NCI-H2227 treated with DMSO at 0.1 percent for 48 hours (cell line): ENCODE results near the gene ZFAND4.
"Not testable (repeated sequence)": the region's sequence is repeated elsewhere in the genome, so short reads cannot be mapped to it uniquely, and the experiment has no call there.

Experiments
- DNase-seq: peaks from one replicate; lab custom pipeline; 2025; lab: John Stamatoyannopoulos, UW

Gene ZFAND4

GRCh38 chr10:45672181-45673073, at the start of gene ZFAND4:
TSS of gene ZFAND4 (minus strand) at chr10:45672772. CDS start at chr10:45663725, 9,047 bp downstream.
- peak; percentile 90 for DNase-seq

- DNase-seq = not testable (repeated sequence)
These were observed 48.9 kb upstream of the ZFAND4 start for GRCh38 chr10:45721503-45721902.

DNA sequence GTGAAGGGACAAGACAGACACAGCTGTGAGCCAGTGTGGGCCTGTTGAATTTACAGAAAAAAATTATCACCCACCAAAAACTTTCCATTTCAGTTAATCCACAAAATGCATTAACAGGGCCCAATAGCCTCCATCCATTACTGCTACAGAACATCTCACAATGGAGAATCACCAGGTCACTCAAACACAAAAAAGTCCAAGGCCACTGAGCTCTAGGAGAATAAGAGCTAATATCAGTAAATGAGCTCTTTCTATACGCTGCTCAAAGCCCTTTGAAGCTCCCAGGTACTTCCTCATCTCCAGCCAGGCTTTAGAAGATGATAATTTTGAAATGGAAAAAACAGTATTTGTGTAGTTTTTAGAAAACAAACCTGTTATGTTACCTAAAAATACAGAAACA, 45.1 kb upstream of the ZFAND4 start:
- not testable (repeated sequence) for DNase-seq

DNA sequence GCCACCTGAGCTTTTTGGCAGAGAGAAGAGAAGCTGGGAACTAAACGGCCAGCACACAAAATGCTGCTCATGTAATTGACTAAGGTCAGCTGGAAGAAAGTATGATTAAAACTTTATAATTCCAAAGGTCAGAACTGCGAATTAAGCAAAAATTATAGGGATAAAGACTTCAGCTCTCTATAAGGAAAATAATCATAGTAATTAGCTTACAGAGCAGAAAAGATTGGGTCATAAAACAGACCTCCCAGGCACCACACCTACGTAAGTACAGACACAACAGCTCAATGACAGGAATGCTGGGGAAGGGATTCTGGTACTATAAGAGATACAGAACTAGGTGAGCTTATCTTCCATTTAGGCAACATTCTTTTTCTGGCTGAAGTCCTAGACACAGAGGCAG, 44.5 kb upstream of the ZFAND4 start:
- peak; percentile 42 for DNase-seq

DNA sequence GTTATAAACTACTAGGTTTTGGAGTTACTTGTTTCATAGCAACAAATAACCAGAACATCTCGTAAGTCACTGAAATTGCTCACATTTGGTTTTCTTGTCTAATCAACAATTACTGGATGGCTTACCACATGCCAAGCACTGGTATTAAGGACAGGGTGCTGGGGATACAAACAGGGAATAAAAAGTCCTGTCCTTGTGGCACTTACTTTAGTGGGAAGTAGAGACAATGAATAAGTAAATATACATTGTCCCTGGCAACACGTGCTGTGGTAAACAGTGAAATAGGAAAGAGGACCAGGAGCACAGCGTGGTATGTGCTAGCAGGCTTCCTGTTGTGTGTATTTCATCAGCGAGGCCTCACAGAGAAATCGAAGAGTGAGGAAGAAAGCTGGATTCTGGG, 38.7 kb upstream of the ZFAND4 start:
- not testable (repeated sequence) for DNase-seq

GRCh38 chr10:45710200-45710796, 37.7 kb upstream of the ZFAND4 start:
- DNase-seq = not testable (repeated sequence)

DNA sequence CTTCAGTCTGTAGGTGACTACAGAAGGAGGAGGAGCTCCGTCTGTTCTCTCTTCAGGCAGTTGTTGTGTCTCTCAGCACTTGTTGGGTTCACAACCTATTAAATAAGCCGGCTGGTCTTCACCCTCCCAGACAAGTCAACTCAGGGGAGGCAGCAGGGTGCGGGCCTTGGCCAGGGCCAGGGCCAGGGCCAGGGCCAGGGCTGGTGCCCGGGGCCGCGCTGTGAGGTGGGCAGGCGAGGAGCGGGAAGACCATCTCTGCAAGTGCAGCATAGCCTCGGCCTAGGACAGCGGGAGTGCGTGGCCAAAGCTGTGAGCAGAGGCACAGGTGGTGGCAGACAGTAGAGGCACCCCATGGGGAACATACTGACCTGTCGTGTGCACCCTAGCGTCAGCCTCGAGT, 5.9 kb upstream of the ZFAND4 start:
- DNase-seq = not testable (repeated sequence)

GRCh38 chr10:45675388-45675787, 2.8 kb upstream of the ZFAND4 start:
- no peak for DNase-seq

DNA sequence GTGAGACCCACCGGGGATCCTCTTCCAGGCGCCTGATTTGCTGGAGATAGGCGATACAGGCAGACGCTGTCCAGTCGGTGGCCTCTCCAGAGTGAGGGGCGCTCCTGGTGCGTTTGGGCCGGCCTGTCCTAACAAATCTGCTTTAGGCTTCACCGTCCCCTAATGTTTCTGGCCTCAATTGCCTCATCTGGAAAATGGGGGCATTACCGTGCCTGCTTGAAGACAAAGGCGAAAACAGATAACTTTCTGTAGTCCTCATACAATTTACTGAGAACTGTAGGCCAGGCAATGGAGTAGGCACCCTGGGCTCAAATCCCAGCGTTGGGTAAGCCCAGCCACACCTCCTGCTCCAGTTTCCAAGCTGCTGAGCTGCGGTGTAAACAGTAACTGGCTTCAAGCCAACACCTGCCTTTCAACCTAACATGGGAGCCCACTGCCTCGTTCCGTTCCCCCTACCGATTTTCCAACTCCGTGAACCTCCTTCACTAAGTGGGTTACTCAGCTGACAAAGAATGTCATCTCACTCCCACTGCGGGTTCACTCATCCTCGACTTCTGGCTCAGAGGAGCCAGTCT, 589 bp upstream of the ZFAND4 start:
- DNase-seq = no peak

GRCh38 chr10:45671300-45671699, 1.3 kb downstream of the ZFAND4 start:
- DNase-seq = not testable (repeated sequence)

DNA sequence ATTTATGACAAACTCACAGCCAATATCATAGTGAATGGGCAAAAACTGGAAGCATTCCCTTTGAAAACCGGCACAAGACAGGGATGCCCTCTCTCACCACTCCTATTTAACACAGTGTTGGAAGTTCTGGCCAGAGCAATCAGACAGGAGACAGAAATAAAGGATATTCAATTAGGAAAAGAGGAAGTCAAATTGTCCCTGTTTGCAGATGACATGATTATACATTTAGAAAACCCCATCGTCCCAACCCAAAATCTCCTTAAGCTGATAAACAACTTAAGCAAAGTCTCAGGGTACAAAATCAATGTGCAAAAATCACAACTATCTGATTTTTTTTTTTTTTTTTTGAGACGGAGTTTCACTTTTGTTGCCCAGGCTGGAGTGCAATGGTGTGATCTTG, 2.7 kb downstream of the ZFAND4 start:
- not testable (repeated sequence) for DNase-seq

GRCh38 chr10:45660876-45661411, 11.6 kb downstream of the ZFAND4 start:
- DNase-seq = no peak

GRCh38 chr10:45657033-45657926, 15.3 kb downstream of the ZFAND4 start:
- no peak for DNase-seq

DNA sequence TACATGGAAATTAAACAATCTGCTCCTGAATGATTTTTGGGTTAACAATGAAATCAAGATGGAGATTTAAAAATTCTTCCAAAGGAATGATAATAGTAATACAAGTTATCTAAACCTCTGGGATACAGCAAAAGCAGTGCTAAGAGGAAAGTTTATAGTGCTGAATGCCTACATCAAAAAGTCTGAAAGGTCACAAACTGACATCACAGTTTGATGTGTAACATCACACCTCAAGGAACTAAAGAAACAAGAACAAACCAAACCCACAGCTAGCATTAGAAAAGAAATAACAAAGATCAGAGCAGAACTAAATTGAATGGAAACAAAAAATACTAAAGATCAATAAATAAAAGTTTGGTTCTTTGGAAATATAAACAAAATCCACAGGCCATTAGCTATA, 17.4 kb downstream of the ZFAND4 start:
- DNase-seq = no peak

DNA sequence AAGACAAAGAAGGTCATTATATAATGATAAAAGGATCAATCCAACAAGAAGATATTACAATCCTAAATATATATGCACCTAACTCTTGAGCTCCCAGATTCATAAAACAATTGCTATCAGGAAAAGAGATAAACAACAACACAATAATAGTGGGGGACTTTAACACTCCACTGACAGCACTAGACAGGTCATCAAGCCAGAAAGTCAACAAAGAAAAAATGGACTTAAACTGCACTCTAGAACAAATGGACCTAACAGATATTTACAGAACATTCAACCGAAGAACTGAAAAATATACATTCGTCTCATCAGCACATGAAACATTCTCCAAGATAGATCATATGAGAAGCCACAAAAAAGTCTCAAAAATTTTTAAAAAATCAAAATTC, 17.8 kb downstream of the ZFAND4 start:
- DNase-seq = not testable (repeated sequence)

- no peak for DNase-seq
These were observed 19.1 kb downstream of the ZFAND4 start for GRCh38 chr10:45653454-45653853.

- no peak for DNase-seq
These were observed 20.1 kb downstream of the ZFAND4 start for GRCh38 chr10:45652511-45652910.

DNA sequence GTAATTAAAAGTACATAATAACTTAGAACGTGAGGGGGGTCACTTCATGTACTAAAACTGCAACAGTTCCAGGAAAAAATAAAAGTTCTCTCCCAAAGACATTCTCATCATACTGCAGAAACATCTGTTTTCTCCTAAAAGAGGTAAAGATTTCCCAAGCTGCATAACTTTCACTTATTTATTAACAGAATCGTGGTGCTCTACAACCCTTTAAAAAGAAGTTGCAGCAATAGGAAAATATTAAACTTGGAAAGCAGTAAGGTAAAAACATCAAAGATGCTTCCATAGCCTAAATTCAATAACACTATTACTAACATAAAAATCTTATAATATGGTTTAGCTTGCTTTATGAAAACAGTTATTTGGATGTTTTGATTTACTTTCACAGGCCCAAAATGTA, 23.3 kb downstream of the ZFAND4 start:
- no peak for DNase-seq

DNA sequence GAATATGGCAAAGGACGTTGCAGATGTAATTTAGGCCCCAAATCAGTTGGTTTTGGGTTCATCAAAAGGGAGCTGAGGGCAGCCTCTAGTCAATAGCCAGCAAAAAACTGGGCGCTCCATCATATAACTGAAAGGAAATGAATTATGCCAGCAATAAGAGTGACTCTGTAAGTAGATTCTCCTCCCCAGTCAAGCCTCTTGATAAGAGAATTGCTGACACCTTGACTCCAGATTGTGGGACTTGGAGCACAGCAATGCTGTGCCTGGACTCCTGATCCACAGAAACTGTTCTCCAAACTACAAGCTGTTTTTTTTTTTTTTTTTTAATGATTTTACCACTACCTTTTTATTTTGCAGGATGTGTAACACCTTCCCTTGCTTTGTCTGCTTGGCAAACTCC, 25.5 kb downstream of the ZFAND4 start:
- DNase-seq = no peak

GRCh38 chr10:45646384-45647050, 26.1 kb downstream of the ZFAND4 start:
- no peak for DNase-seq

DNA sequence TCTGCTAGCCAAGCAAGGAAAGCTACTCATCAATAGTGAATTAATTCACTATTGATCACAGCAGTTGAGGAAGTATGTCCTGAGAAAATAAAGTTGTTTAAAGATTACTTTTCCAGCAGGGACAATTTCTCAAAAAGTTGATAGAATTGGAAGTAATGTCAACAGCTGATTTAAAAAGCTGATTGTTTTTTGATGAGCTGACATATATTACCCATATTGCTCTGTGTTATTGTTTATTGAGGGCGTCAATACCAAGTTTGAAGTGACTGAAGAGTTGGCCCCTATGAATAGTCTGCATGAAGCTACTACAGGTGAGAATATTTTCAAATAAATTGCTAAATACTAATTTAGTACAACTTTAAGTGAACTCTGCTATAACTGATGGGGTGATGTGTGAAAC, 28.0 kb downstream of the ZFAND4 start:
- no peak for DNase-seq
